ENCODE results near the gene P4HA2. TPM values are rescaled to one million over a fixed set of nuclear protein-coding genes. Genes with fewer than 3 reads are reported as not detected.

The P4HA2 gene
- total RNA-seq, 1 experiment from 2014 or later = 15.1 TPM

GRCh38 chr5:132257131-132258101, 29.8 kb upstream of the P4HA2 start, which contains the start of gene PDLIM4 (continued):
- TF ChIP-seq FOXP4 (CRISPR knock-in tag; IDR thresholded peaks at IDR 0.05) (peak; percentile 63), ZNF423 (CRISPR knock-in tag; IDR thresholded peaks at IDR 0.05) (no peak), SMAD3 (CRISPR knock-in tag; IDR thresholded peaks at IDR 0.05; ENCODE audit: borderline replicate concordance) (no peak), SP1 (CRISPR knock-in tag; conservative IDR thresholded peaks at IDR 0.05) (peak; percentile 66; the same call in 1 of the 2 replicates), MAX (CRISPR knock-in tag; IDR thresholded peaks at IDR 0.05) (0 out of 2 replicates have a peak, but pooled peaks have one; percentile 32), ZNF121 (CRISPR knock-in tag; IDR thresholded peaks at IDR 0.05) (0 out of 2 replicates have a peak, but pooled peaks have one; percentile 24)

- ChIA-PET CTCF (interaction anchor here (1.9 kb wide), 1 partner anchor 19 kb away, joined by 15 read pairs; no protein-coding TSS in a partner anchor), POLR2A (no interaction called here)
- H3K36me3 Mint-ChIP-seq = no peaks in the 10 kb centered on the region
- peaks cover 20% of the 10 kb centered on the region for H3K27me3 Mint-ChIP-seq (ENCODE audit: low read depth)
- no peak for TF ChIP-seq AFF4 (CRISPR knock-in tag; IDR thresholded peaks at IDR 0.05; ENCODE audit: borderline replicate concordance)
- no peak for TF ChIP-seq ZNF425 (CRISPR knock-in tag; conservative IDR thresholded peaks at IDR 0.05)
- no peak for TF ChIP-seq IRF2 (CRISPR knock-in tag; IDR thresholded peaks at IDR 0.05; ENCODE audit: borderline replicate concordance, low read depth)
- TF ChIP-seq MAX (CRISPR knock-in tag; IDR thresholded peaks at IDR 0.05) = no peak
- peak overlapping the region; percentile 73 for H3K4me3 Mint-ChIP-seq
- H3K4me1 Mint-ChIP-seq = peaks cover 9% of the 10 kb centered on the region
- no peaks in the 10 kb centered on the region for H3K9me3 Mint-ChIP-seq
- ATAC-seq (no peak; the same call in 1 of the 2 replicates), DNase-seq (ENCODE audit: low spot score) (no peak)
- no peak overlapping the region for H3K27ac Mint-ChIP-seq
Measured at GRCh38 chr5:132256783-132257130, 29.1 kb upstream of the P4HA2 start.

GRCh38 chr5:132256086-132256782, 28.6 kb upstream of the P4HA2 start:
- ChIA-PET CTCF (interaction anchor here (1.9 kb wide), 1 partner anchor 18 kb away, joined by 15 read pairs; no protein-coding TSS in a partner anchor), POLR2A (no interaction called here)
- no peaks in the 10 kb centered on the region for H3K36me3 Mint-ChIP-seq
- DNase-seq (ENCODE audit: low spot score) (no peak), ATAC-seq (no peak)
- TF ChIP-seq MAX (CRISPR knock-in tag; IDR thresholded peaks at IDR 0.05) (no peak), FOXJ3 (CRISPR knock-in tag; IDR thresholded peaks at IDR 0.05; ENCODE audit: borderline replicate concordance) (no peak), NR1H2 (CRISPR knock-in tag; IDR thresholded peaks at IDR 0.05) (no peak), GABPB1 (CRISPR knock-in tag; IDR thresholded peaks at IDR 0.05) (no peak), E2F1 (CRISPR knock-in tag; IDR thresholded peaks at IDR 0.05) (no peak)
- no peaks in the 10 kb centered on the region for H3K9me3 Mint-ChIP-seq
- peak overlapping the region; percentile 73 for H3K4me3 Mint-ChIP-seq
- peaks cover 20% of the 10 kb centered on the region for H3K27me3 Mint-ChIP-seq (ENCODE audit: low read depth)
- H3K4me1 Mint-ChIP-seq = peaks cover 9% of the 10 kb centered on the region
- no peak overlapping the region for H3K27ac Mint-ChIP-seq

All from WTC11 (cell line).